ENCODE results near the gene RDH13. TPM values are rescaled to one million over a fixed set of nuclear protein-coding genes. Genes with fewer than 3 reads are reported as not detected.

The RDH13 gene
- total and polyA plus RNA-seq, 10 donors, result 4.6 to 31.5 (median 17.2) TPM

DNA sequence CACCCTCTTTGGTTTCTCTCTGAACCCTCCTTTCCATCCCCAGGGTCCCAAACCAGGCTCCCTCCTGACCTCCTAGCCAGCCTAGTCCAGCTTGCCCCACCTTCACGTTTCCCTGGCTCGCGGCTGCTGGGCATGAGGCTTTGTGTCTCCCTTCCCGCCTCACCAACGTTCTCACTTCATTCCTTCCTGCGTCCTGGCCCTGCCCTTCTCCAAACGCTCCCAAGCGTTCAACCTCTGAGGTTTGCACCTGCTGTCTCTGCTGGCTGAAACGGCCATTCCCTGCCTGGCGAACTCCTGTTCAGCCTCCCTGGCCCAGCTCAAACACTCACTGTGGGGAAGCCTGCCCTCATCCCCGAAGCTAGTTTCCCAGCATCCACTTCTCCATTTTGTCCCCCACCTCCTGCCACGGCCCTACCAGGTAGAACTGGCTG lies 25.1 kb upstream of the RDH13 start:
- TF ChIP-seq POLR2AphosphoS5 (IDR thresholded peaks at IDR 0.05), result peak in 1 of 3 donors; percentile 31
- TF ChIP-seq POLR2A (IDR thresholded peaks at IDR 0.05), result no peak
- peak overlapping the region in 1 of 8 donors; percentile 31 for H3K27ac ChIP-seq
- whole genome bisulfite sequencing, 5 donors, result 56 to 81% (median 72%) methylated on average over 12 of the region's 12 CpGs

DNA sequence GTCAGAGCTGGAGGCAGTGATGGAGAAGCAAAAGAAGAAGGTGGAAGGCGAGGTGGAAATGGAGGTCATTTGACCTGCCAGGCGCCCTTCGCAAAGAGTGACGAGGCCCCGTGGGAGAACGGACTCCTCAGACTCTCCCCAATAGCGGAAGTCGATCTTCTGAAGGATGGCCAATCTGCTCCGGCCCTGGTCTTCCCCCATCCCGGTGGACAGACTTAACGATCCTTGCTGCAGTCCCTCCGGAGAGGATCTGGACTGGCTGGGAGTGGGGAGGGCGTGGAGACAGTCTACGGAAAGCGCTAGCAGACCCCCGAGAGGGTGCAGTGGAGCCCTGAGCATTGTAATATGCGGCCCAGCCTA lies 24.6 kb upstream of the RDH13 start:
- Histone ChIP-seq H3K4me1 (peaks cover 19 to 47% (median 31%) of the 10 kb centered on the region in 6 donors), H3K36me3 (peaks cover 0 to 34% (median 22%) of the 10 kb centered on the region in 6 donors), H3K27ac (peak overlapping the region in 3 of 8 donors; percentile 4 to 31 (median 5)), H3K9me3 (peaks cover 0 to 2% (median 0%) of the 10 kb centered on the region in 8 donors), H3K27me3 (replicated peaks in 1 of 7) (peaks cover 3 to 59% (median 45%) of the 10 kb centered on the region in 7 donors), H3K4me3 (peak overlapping the region; percentile 13 to 68 (median 38))
- intact Hi-C loops (cut with DNase I; ENCODE audit: low total_unique reads), result no loop called here
- 15 to 38% (median 27%) methylated on average over 14 to 17 of the region's 17 CpGs for WGBS, 5 donors
- no peak for DNase-seq
- TF ChIP-seq POLR2A (IDR thresholded peaks at IDR 0.05), result no peak
- no peak for TF ChIP-seq POLR2AphosphoS5 (IDR thresholded peaks at IDR 0.05)
- TF ChIP-seq, protein P1, sequence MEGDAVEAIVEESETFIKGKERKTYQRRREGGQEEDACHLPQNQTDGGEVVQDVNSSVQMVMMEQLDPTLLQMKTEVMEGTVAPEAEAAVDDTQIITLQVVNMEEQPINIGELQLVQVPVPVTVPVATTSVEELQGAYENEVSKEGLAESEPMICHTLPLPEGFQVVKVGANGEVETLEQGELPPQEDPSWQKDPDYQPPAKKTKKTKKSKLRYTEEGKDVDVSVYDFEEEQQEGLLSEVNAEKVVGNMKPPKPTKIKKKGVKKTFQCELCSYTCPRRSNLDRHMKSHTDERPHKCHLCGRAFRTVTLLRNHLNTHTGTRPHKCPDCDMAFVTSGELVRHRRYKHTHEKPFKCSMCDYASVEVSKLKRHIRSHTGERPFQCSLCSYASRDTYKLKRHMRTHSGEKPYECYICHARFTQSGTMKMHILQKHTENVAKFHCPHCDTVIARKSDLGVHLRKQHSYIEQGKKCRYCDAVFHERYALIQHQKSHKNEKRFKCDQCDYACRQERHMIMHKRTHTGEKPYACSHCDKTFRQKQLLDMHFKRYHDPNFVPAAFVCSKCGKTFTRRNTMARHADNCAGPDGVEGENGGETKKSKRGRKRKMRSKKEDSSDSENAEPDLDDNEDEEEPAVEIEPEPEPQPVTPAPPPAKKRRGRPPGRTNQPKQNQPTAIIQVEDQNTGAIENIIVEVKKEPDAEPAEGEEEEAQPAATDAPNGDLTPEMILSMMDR (IDR thresholded peaks at IDR 0.05 in 8 of 11, conservative IDR thresholded peaks at IDR 0.05 in 3 of 11), result no peak

More for the DNA sequence above, 25.1 kb upstream of the RDH13 start:
- intact Hi-C loops (cut with DNase I; ENCODE audit: low total_unique reads), result no loop called here
- Histone ChIP-seq H3K4me1 (peaks cover 19 to 43% (median 29%) of the 10 kb centered on the region in 6 donors), H3K27me3 (replicated peaks in 1 of 7) (peaks cover 3 to 54% (median 40%) of the 10 kb centered on the region in 7 donors), H3K9me3 (no peaks in the 10 kb centered on the region), H3K36me3 (peaks cover 0 to 39% (median 27%) of the 10 kb centered on the region in 6 donors), H3K4me3 (peak overlapping the region in 1 of 8 donors; percentile 68)
- no peak for DNase-seq

- Histone ChIP-seq H3K36me3 (peaks cover 0 to 28% (median 16%) of the 10 kb centered on the region in 6 donors), H3K27me3 (replicated peaks in 1 of 7) (peaks cover 7 to 65% (median 51%) of the 10 kb centered on the region in 7 donors), H3K27ac (peak overlapping the region in 3 of 8 donors; percentile 5 to 31 (median 20)), H3K4me1 (peaks cover 20 to 53% (median 37%) of the 10 kb centered on the region in 6 donors), H3K4me3 (peak overlapping the region; percentile 13 to 68 (median 38)), H3K9me3 (peaks cover 0 to 7% (median 0%) of the 10 kb centered on the region in 8 donors)
- TF ChIP-seq, protein P1 (IDR thresholded peaks at IDR 0.05 in 8 of 11, conservative IDR thresholded peaks at IDR 0.05 in 3 of 11), result no peak
- TF ChIP-seq POLR2AphosphoS5 (IDR thresholded peaks at IDR 0.05) (peak; percentile 57 to 87 (median 79)), POLR2A (IDR thresholded peaks at IDR 0.05) (no peak)
- 2 to 19% (median 6%) methylated on average over 21 to 74 of the region's 74 CpGs for WGBS, 5 donors
- intact Hi-C loops (cut with DNase I; ENCODE audit: low total_unique reads), result no loop called here
- DNase-seq, result peak; percentile 90
These were observed 24.0 kb upstream of the RDH13 start for GRCh38 chr19:55086730-55087541.

DNA sequence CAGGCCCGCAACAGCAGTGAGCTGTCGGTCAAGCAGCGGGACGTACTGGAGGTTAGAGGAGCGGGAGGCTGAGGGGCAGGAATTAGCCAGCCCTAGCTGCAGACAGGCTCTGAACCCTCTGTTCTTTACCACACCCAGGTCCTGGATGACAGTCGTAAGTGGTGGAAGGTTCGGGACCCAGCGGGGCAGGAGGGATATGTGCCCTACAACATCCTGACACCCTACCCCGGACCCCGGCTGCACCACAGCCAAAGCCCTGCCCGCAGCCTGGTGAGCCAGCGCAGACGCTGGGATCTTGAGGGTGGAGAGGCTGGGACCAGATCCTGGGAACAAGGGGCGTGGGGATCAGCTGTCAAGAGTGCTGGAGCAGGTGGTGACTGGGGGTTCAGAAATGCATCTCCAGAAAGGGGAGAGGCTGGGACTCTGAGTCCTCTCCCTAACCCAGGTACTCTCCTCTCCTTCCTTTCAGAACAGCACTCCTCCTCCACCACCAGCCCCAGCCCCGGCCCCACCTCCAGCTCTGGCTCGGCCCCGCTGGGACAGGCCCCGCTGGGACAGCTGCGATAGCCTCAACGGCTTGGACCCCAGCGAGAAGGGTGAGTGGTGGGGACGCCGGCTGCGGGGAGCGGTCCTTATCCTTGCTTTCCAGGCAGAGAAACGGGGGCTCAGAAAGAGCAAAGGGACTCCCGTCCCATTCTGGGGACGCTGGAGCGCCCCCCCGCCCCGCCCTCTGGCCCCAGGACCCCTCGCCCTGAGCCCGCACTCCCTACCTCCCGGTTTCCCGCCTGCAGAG lies 23.2 kb upstream of the RDH13 start:
- Histone ChIP-seq H3K4me1 (peaks cover 21 to 61% (median 46%) of the 10 kb centered on the region in 6 donors), H3K36me3 (peaks cover 0 to 20% (median 8%) of the 10 kb centered on the region in 6 donors), H3K27me3 (replicated peaks in 1 of 7) (peaks cover 7 to 73% (median 57%) of the 10 kb centered on the region in 7 donors), H3K9me3 (peaks cover 0 to 7% (median 0%) of the 10 kb centered on the region in 8 donors), H3K27ac (no peak overlapping the region), H3K4me3 (peak overlapping the region in 6 of 8 donors; percentile 29 to 68 (median 40))
- 31 to 55% (median 35%) methylated on average over 22 to 35 of the region's 35 CpGs for WGBS, 5 donors
- TF ChIP-seq POLR2AphosphoS5 (IDR thresholded peaks at IDR 0.05), result no peak
- TF ChIP-seq POLR2A (IDR thresholded peaks at IDR 0.05), result no peak
- TF ChIP-seq, protein P1 (IDR thresholded peaks at IDR 0.05 in 8 of 11, conservative IDR thresholded peaks at IDR 0.05 in 3 of 11), result no peak
- intact Hi-C loops (cut with DNase I; ENCODE audit: low total_unique reads), result no loop called here
- DNase-seq, result peak; percentile 70
